Gastrocnemius medialis (tissue), 4 donors: ENCODE measurements around the gene MGAT5B.

Source experiments
- POLR2A ChIP-seq, 2 donors: fragments of 450-650 bp; IDR thresholded peaks; one replicate each; pipeline ENCODE4 v1.6.1; 2017; ENCODE audit warnings: antibody characterized with exemption in 2 of 2, mild to moderate bottlenecking in 2 of 2, moderate library complexity in 2 of 2
- TF ChIP-seq, protein P1 (sequence below), 5 experiments: fragments of 450-650 bp in 3 of 5; fragments of 200-600 bp in 2 of 5; sonication (generic) in 2 of 5; IDR thresholded peaks in 4 of 5; conservative IDR thresholded peaks in 1 of 5; 1 replicate in 4 of 5; 2 replicates in 1 of 5; pipeline ENCODE4 v1.5.1; 2016 to 2019; ENCODE audit warnings: antibody characterized with exemption in 5 of 5, mild to moderate bottlenecking in 3 of 5, moderate library complexity in 3 of 5

DNA sequence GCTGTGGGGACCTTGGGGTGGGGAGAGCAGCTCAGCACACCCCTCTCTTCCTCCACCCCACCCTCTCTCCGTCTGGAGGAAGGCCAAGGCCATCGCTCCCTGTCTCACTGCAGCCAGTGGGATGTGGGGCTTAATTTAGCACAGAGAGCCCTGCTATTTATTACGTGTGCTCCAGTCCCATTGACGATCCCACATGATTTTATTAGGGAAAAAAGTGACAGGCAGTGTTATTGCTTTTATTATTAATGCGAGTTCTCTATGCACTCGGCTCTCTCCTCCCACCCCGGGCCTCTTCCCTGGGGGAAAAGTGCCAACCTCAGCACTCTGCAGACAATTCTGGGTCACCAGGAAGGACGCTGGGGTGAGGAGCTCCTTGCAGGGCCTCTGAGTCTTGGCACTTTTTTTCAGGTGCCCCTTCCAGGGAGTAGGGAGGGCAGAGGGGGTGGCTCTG lies 57.3 kb downstream of the MGAT5B start:
- TF ChIP-seq, protein P1, sequence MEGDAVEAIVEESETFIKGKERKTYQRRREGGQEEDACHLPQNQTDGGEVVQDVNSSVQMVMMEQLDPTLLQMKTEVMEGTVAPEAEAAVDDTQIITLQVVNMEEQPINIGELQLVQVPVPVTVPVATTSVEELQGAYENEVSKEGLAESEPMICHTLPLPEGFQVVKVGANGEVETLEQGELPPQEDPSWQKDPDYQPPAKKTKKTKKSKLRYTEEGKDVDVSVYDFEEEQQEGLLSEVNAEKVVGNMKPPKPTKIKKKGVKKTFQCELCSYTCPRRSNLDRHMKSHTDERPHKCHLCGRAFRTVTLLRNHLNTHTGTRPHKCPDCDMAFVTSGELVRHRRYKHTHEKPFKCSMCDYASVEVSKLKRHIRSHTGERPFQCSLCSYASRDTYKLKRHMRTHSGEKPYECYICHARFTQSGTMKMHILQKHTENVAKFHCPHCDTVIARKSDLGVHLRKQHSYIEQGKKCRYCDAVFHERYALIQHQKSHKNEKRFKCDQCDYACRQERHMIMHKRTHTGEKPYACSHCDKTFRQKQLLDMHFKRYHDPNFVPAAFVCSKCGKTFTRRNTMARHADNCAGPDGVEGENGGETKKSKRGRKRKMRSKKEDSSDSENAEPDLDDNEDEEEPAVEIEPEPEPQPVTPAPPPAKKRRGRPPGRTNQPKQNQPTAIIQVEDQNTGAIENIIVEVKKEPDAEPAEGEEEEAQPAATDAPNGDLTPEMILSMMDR (IDR thresholded peaks at IDR 0.05 in 4 of 5, conservative IDR thresholded peaks at IDR 0.05 in 1 of 5): no peak
- no peak for TF ChIP-seq POLR2A (IDR thresholded peaks at IDR 0.05)
